ENCODE results near the gene GFOD1. TPM values are rescaled to one million over a fixed set of nuclear protein-coding genes. Genes with fewer than 3 reads are reported as not detected.

Gene GFOD1
- total and polyA plus RNA-seq, 8 donors, result 0.76 to 29.4 (median 11.4) TPM

DNA sequence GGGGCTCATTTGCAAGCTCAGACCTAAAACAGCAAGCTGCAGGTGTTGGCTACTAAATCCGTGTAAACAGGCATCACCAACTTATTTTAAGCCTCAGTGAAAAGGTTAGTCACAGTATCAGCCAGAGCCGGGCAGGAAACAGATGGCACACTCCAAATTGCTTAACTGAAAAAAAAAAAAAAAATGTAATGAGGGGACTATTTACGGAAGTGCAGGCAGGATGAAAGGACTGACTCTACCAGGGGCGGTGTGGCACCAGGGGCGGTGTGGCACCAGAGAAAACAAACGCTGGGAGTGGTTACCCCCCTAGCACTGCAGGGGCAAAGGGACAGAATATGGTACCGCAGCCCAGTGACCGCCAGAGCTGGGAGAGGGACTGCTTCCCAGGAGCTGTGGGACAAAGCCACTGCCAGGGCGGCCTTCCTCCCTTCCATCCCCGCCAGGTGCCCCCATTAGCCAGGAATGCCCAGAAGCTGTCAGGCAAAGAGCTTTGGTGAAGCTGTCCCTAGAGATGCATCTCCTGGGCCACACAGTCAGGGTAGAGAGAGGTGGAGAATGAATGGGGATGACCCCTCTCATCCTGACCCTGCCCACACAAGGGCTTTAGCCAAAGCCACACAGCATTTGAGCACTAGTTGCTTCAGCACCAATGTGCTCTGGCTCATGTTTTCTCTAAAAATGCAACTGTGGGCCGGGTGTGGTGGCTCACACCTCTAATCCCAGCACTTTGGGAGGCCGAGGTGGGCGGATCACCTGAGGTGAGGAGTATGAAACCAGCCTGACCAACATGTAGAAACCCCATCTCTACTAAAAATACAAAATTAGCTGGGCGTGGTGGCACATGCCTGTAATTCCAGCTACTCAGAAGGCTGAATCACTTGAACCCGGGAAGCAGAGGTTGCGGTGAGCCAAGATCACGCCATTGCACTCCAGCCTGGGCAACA lies 39.6 kb upstream of the GFOD1 start:
- Histone ChIP-seq H3K4me1 (peaks cover 0 to 10% (median 0%) of the 10 kb centered on the region in 4 donors), H3K36me3 (no peaks in the 10 kb centered on the region), H3K27ac (peak overlapping the region in 4 of 5 donors; percentile 42 to 64 (median 57)), H3K9me3 (no peaks in the 10 kb centered on the region), H3K4me3 (no peak overlapping the region), H3K27me3 (no peaks in the 10 kb centered on the region)
- 61 to 68% (median 66%) methylated on average over 15 to 17 of the region's 17 CpGs for WGBS, 5 donors
- no peak for TF ChIP-seq POLR2A (IDR thresholded peaks at IDR 0.05)
- no peak for TF ChIP-seq POLR2AphosphoS5 (IDR thresholded peaks at IDR 0.05)
- no peak for TF ChIP-seq EP300 (IDR thresholded peaks at IDR 0.05)
- TF ChIP-seq, protein P1, sequence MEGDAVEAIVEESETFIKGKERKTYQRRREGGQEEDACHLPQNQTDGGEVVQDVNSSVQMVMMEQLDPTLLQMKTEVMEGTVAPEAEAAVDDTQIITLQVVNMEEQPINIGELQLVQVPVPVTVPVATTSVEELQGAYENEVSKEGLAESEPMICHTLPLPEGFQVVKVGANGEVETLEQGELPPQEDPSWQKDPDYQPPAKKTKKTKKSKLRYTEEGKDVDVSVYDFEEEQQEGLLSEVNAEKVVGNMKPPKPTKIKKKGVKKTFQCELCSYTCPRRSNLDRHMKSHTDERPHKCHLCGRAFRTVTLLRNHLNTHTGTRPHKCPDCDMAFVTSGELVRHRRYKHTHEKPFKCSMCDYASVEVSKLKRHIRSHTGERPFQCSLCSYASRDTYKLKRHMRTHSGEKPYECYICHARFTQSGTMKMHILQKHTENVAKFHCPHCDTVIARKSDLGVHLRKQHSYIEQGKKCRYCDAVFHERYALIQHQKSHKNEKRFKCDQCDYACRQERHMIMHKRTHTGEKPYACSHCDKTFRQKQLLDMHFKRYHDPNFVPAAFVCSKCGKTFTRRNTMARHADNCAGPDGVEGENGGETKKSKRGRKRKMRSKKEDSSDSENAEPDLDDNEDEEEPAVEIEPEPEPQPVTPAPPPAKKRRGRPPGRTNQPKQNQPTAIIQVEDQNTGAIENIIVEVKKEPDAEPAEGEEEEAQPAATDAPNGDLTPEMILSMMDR (IDR thresholded peaks at IDR 0.05), result no peak
- peak in 1 of 2 donors; percentile 76 for DNase-seq
- intact Hi-C loops (cut with DNase I; ENCODE audit: low total_unique reads), result no loop called here

DNA sequence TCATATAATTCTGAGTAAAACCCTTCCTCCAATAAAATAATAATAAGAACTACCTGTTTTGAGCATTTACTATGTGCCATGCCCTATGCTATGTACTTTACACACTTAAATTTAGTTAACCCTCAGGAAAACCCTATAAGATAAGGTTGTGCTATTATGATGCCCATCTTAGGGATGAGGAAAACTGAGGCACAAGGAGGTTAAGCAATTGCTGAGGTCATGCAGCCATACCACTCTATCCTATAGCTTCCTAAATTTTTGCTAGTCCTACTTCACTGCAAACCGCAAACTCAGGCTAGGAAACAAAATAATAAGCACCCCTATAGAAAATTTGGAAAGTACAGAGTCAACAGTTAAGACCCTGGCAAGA lies 38.9 kb upstream of the GFOD1 start:
- 74 to 95% (median 87%) methylated on average over 1 of the region's 1 CpG for WGBS, 5 donors
- Histone ChIP-seq H3K27ac (peak overlapping the region in 2 of 5 donors; percentile 59), H3K9me3 (no peaks in the 10 kb centered on the region), H3K36me3 (no peaks in the 10 kb centered on the region), H3K27me3 (no peaks in the 10 kb centered on the region), H3K4me3 (no peak overlapping the region), H3K4me1 (peaks cover 0 to 10% (median 0%) of the 10 kb centered on the region in 4 donors)
- DNase-seq, result no peak
- TF ChIP-seq, protein P1 (IDR thresholded peaks at IDR 0.05), result no peak
- TF ChIP-seq EP300 (IDR thresholded peaks at IDR 0.05) (no peak), POLR2AphosphoS5 (IDR thresholded peaks at IDR 0.05) (no peak), POLR2A (IDR thresholded peaks at IDR 0.05) (no peak)
- intact Hi-C loops (cut with DNase I; ENCODE audit: low total_unique reads), result no loop called here

DNA sequence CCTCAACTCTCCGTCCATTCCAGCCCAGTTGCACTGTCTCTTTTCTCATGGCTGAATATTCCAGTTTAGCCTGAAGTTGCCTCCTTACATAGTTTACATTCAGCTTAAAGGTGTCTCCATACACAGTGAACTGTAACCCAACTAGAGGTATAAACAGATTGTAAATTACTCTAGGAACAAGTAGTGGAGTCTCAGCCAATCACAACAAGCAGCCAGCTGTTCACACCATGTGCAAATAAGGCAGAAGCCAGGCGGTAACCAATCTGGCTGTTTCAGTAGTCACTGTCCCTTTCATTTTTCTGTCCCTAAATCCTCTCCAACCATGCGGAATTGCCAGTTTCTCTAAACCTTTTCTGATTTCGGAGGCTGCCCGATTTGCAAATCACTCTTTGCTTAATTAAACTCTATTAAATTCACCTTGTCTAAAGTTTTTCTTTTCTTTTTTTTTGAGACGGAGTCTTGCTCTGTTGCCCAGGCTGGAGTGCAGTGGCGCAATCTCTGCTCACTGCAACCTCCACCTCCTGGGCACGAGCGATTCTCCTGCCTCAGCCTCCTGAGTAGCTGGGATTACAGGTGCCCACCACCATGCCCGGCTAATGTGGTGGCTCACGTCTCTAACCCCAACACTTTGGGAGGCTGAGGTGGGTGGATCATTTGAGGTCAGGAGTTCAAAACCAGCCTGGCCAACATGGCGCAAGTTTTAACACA lies 37.6 kb upstream of the GFOD1 start:
- intact Hi-C loops (cut with DNase I; ENCODE audit: low total_unique reads), result no loop called here
- no peaks in the 10 kb centered on the region for H3K27me3 ChIP-seq
- peaks cover 0 to 10% (median 0%) of the 10 kb centered on the region in 4 donors for H3K4me1 ChIP-seq
- H3K27ac ChIP-seq, result no peak overlapping the region
- 83 to 93% (median 92%) methylated on average over 9 to 12 of the region's 12 CpGs for WGBS, 5 donors
- TF ChIP-seq POLR2A (IDR thresholded peaks at IDR 0.05) (no peak), POLR2AphosphoS5 (IDR thresholded peaks at IDR 0.05) (no peak), EP300 (IDR thresholded peaks at IDR 0.05) (no peak)
- TF ChIP-seq, protein P1 (IDR thresholded peaks at IDR 0.05), result no peak
- H3K9me3 ChIP-seq, result no peaks in the 10 kb centered on the region
- H3K36me3 ChIP-seq, result no peaks in the 10 kb centered on the region
- no peak for DNase-seq
- no peak overlapping the region for H3K4me3 ChIP-seq

DNA sequence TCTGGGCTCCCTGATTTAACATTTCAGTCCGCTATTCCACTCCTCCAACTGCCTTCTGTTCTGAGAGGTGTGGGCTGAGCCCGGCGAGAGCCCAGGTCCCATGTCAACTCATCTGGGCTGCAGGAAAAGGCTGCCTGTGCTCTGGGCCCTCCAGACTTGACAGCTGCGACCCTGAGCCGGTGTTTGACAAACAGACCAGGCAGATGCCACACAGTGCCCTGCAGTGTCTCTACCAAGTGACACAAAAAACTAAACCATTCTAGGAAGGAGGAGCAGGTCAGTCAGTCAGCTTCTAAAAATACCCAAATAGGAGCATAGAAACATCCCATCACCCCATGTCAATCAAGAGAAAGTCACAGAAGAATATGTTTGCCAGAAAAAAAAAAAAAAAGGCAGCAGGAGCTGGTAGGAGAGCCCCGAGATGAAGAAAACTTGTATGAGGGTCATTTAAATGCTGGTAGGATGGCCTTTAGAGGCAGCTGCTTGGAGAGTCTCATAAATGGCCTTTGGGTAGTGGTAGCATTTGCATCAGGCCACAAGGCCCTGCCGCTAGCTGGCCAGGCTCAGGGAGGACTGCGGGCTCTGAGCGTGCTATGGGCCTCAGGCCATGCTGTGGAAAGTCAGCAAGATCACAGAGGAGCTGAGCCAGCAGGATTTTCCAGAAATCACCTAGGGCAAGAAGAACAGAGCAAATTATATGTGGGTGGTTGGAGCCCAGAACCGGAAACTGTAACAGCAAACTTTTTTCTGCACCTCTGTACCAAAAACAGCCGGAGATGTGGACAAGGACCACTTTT lies 36.6 kb upstream of the GFOD1 start:
- Histone ChIP-seq H3K9me3 (no peaks in the 10 kb centered on the region), H3K4me1 (peaks cover 0 to 10% (median 0%) of the 10 kb centered on the region in 4 donors), H3K36me3 (no peaks in the 10 kb centered on the region), H3K27me3 (no peaks in the 10 kb centered on the region), H3K4me3 (no peak overlapping the region), H3K27ac (no peak overlapping the region)
- WGBS, 5 donors, result 81 to 86% (median 84%) methylated on average over 11 of the region's 11 CpGs
- no peak for TF ChIP-seq POLR2A (IDR thresholded peaks at IDR 0.05)
- TF ChIP-seq, protein P1 (IDR thresholded peaks at IDR 0.05), result no peak
- TF ChIP-seq POLR2AphosphoS5 (IDR thresholded peaks at IDR 0.05), result no peak
- TF ChIP-seq EP300 (IDR thresholded peaks at IDR 0.05), result no peak
- intact Hi-C loops (cut with DNase I; ENCODE audit: low total_unique reads), result no loop called here
- no peak for DNase-seq

Data from stomach (tissue), 9 donors.